Kidney (tissue), 14 donors: ENCODE results near the gene HBP1. TPM values are rescaled to one million over a fixed set of nuclear protein-coding genes. Genes with fewer than 3 reads are reported as not detected.

Experiments
- DNase-seq, 5 donors: peaks; one replicate each; pipeline ENCODE4 v3.0.0-alpha.2; 2013 to 2020
- FAIRE-seq: peaks from 2 replicates; lab custom pipeline; 2012; peaks lifted over from hg19 to GRCh38; lab: Jason Lieb, UNC
- H3K27ac ChIP-seq, 2 donors: one replicate each; pipeline ENCODE4 v1.7.0; 2013; ENCODE audit warnings: low read depth in 2 of 2, low read length in 2 of 2, inconsistent platforms in 1 of 2
- H3K27me3 ChIP-seq: one replicate; pipeline ENCODE4 v1.7.1; 2013; ENCODE audit warnings: low read length, inconsistent platforms; ENCODE audit not compliant: control insufficient read depth, insufficient read depth
- H3K36me3 ChIP-seq, 3 donors: one replicate each; pipeline versions ENCODE4 v1.7.0 to v1.7.1; 2013; ENCODE audit warnings: low read length in 3 of 3, control low read depth in 1 of 3, inconsistent platforms in 1 of 3; ENCODE audit not compliant: insufficient read depth in 3 of 3, control insufficient read depth in 2 of 3
- H3K4me1 ChIP-seq, 3 donors: one replicate each; pipeline versions ENCODE4 v1.7.0 to v1.7.1; 2013; ENCODE audit warnings: low read length in 3 of 3, inconsistent platforms in 1 of 3, low read depth in 1 of 3; ENCODE audit not compliant: control insufficient read depth in 2 of 3, insufficient read depth in 2 of 3
- H3K4me3 ChIP-seq, 3 donors: one replicate each; pipeline versions ENCODE4 v1.7.0 to v1.8.1; 2013; ENCODE audit warnings: low read length in 3 of 3, control low read depth in 1 of 3, inconsistent platforms in 1 of 3
- H3K9ac ChIP-seq, 3 donors: one replicate each; pipeline versions ENCODE4 v1.7.0 to v1.7.1; 2013; ENCODE audit warnings: low read length in 3 of 3, control low read depth in 1 of 3, inconsistent platforms in 1 of 3
- H3K9me3 ChIP-seq, 3 donors: one replicate each; pipeline versions ENCODE4 v1.7.0 to v1.7.1; 2013; ENCODE audit warnings: low read length in 3 of 3, control low read depth in 1 of 3, inconsistent platforms in 1 of 3; ENCODE audit not compliant: control insufficient read depth in 2 of 3, insufficient read depth in 1 of 3
- CTCF ChIP-seq: IDR thresholded peaks from 3 replicates; pipeline ENCODE4 v1.5.1; 2012; ENCODE audit warnings: mild to moderate bottlenecking, moderate library complexity, borderline replicate concordance; ENCODE audit not compliant: insufficient read depth; ENCODE audit errors: extremely low read depth
- intact Hi-C: fragments of 100-400 bp; cut with DNase I; formaldehyde crosslinking; loops from one replicate; pipeline ENCODE4 v1.11.1; 2022
- polyA plus RNA-seq: library from polyadenylated mRNA; stranded (reverse); fragments of 350-450 nt; fragmentation: Illumina TruSeq; extraction: RNeasy Lipid Tissue Mini Kit (QIAGEN cat#74804); gene quantifications from one replicate; pipeline ENCODE4 v1.2.3, GENCODE V29; 2014; ENCODE audit warnings: low read depth, low replicate concordance; ENCODE audit not compliant: insufficient read depth
- total RNA-seq: library from RNA; stranded (reverse); fragmentation: NEBNext Ultra II Directional; extraction: Animal tissue kit (Norgen Biotek cat#: 25700); gene quantifications from one replicate; pipeline ENCODE4 v1.2.1, GENCODE V29; 2021
- donor health status: control.
- donor health status: control.
- donor health status: control.
- donor health status: control.
- donor health status: control.
- donor health status: DM: yes; HTN: yes; CAD: no.
- donor health status: Normal renal cell carcinoma (clear cell type).

HBP1 gene
- total and polyA plus RNA-seq, 2 donors from 2014 or later: 29.3 to 64.4 TPM

GRCh38 chr7:107128748-107129147 is 40.1 kb upstream of the HBP1 start:
- no peak overlapping the region for H3K9ac ChIP-seq
- TF ChIP-seq CTCF: no peak
- intact Hi-C loops: no loop called here
- no peak overlapping the region for H3K27ac ChIP-seq
- no peaks in the 10 kb centered on the region for H3K4me1 ChIP-seq
- no peaks in the 10 kb centered on the region for H3K9me3 ChIP-seq
- DNase-seq (no peak), FAIRE-seq (no peak)
- H3K27me3 ChIP-seq: no peaks in the 10 kb centered on the region
- H3K4me3 ChIP-seq: no peak overlapping the region
- H3K36me3 ChIP-seq: no peaks in the 10 kb centered on the region

- Histone ChIP-seq H3K9ac (no peak overlapping the region), H3K36me3 (no peaks in the 10 kb centered on the region), H3K27ac (no peak overlapping the region), H3K27me3 (no peaks in the 10 kb centered on the region), H3K9me3 (no peaks in the 10 kb centered on the region), H3K4me1 (no peaks in the 10 kb centered on the region), H3K4me3 (no peak overlapping the region)
- FAIRE-seq (no peak), DNase-seq (no peak)
- intact Hi-C loops: no loop called here
- TF ChIP-seq CTCF: no peak
Observed at GRCh38 chr7:107130487-107131220, 38.1 kb upstream of the HBP1 start.

- Histone ChIP-seq H3K4me3 (no peak overlapping the region), H3K4me1 (no peaks in the 10 kb centered on the region), H3K9me3 (no peaks in the 10 kb centered on the region), H3K36me3 (no peaks in the 10 kb centered on the region), H3K9ac (no peak overlapping the region), H3K27me3 (no peaks in the 10 kb centered on the region), H3K27ac (no peak overlapping the region)
- intact Hi-C loops: no loop called here
- no peak for FAIRE-seq
- DNase-seq: no peak
- TF ChIP-seq CTCF: no peak
Observed at GRCh38 chr7:107133396-107133795, 35.4 kb upstream of the HBP1 start.
